H1 (cell line): ENCODE data around the gene ARID5B. TPM values are rescaled to one million over a fixed set of nuclear protein-coding genes. Genes with fewer than 3 reads are reported as not detected.

ENCODE experiments used
- CTCF ChIA-PET: fragments of 300-600 bp; sonication (Branson Sonifier 250); formaldehyde crosslinking; loops from one replicate; lab custom pipeline; 2021; ENCODE audit not compliant: partially characterized antibody; lab: Charles Lee
- POLR2A ChIA-PET: fragments of 300-600 bp; sonication (Branson Sonifier 250); formaldehyde crosslinking; loops from one replicate; lab custom pipeline; 2021; ENCODE audit warnings: inconsistent platforms; ENCODE audit not compliant: partially characterized antibody; lab: Charles Lee
- DNase-seq, 2 experiments: peaks; one replicate each; pipeline versions ENCODE4 v3.0.0 to v3.0.0-alpha.2; 2010 to 2022; ENCODE audit warnings: low spot score in 2 of 2, low read depth in 1 of 2, mixed read lengths in 1 of 2
- FAIRE-seq: peaks from 2 replicates; lab custom pipeline; 2011; peaks lifted over from hg19 to GRCh38; lab: Jason Lieb, UNC
- H2AFZ ChIP-seq: 2 replicates; pipeline ENCODE4 v1.8.1; 2012; ENCODE audit warnings: low read length, inconsistent platforms
- H2AK5ac ChIP-seq: 2 replicates; pipeline ENCODE4 v1.6.1; 2013; ENCODE audit warnings: low read depth, low read length
- H2BK120ac ChIP-seq: replicated peaks from 2 replicates; pipeline ENCODE3; 2013; ENCODE audit warnings: low read depth, low read length, inconsistent platforms
- H2BK12ac ChIP-seq: 2 replicates; pipeline ENCODE4 v1.6.1; 2013; ENCODE audit warnings: low read depth, low read length
- H2BK15ac ChIP-seq: 2 replicates; pipeline ENCODE4 v1.6.1; 2013; ENCODE audit warnings: low read length
- H2BK20ac ChIP-seq: 2 replicates; pipeline ENCODE4 v1.6.1; 2013; ENCODE audit warnings: low read length
- H2BK5ac ChIP-seq: 2 replicates; pipeline ENCODE4 v1.6.1; 2013; ENCODE audit warnings: low read depth, low read length
- H3K14ac ChIP-seq: 2 replicates; pipeline ENCODE4 v1.6.1; 2013; ENCODE audit warnings: inconsistent platforms; ENCODE audit not compliant: insufficient read length
- H3K18ac ChIP-seq: 2 replicates; pipeline ENCODE4 v1.6.1; 2013; ENCODE audit warnings: low read length; ENCODE audit errors: extremely low read depth
- H3K23ac ChIP-seq: 2 replicates; pipeline ENCODE4 v1.6.1; 2013; ENCODE audit warnings: inconsistent platforms; ENCODE audit not compliant: insufficient read length
- H3K23me2 ChIP-seq: 2 replicates; pipeline ENCODE4 v1.6.1; 2013; ENCODE audit warnings: low read depth, low read length
- H3K27ac ChIP-seq: 2 replicates; pipeline ENCODE4 v1.6.1; 2011; ENCODE audit warnings: low read depth, low read length, inconsistent platforms
- H3K27me3 ChIP-seq, 4 experiments: replicated peaks in 1 of 4; 1 replicate in 1 of 4; 2 replicates in 3 of 4; pipeline versions ENCODE4 v1.6.1 to v1.8.1; 2011 to 2013; ENCODE audit warnings: low read length in 3 of 4, mild to moderate bottlenecking in 3 of 4, inconsistent platforms in 2 of 4, mixed read lengths in 2 of 4, moderate library complexity in 1 of 4; ENCODE audit not compliant: control insufficient read depth in 3 of 4, insufficient read depth in 3 of 4; ENCODE audit errors: extremely low read depth in 1 of 4
- H3K36me3 ChIP-seq, 4 experiments: 2 replicates each; pipeline versions ENCODE4 v1.6.1 to v1.8.1; 2011 to 2013; ENCODE audit warnings: mild to moderate bottlenecking in 4 of 4, low read length in 3 of 4, moderate library complexity in 2 of 4, control low read depth in 1 of 4, inconsistent platforms in 1 of 4; ENCODE audit not compliant: insufficient read depth in 4 of 4, control insufficient read depth in 2 of 4
- H3K4ac ChIP-seq: replicated peaks from 2 replicates; pipeline ENCODE3; 2013; ENCODE audit warnings: low read length, low read depth, mixed read lengths, inconsistent platforms; ENCODE audit not compliant: insufficient read length
- H3K4me1 ChIP-seq, 4 experiments: replicated peaks in 1 of 4; 1 replicate in 1 of 4; 2 replicates in 3 of 4; pipeline versions ENCODE4 v1.6.1 to v1.8.1; 2011 to 2013; ENCODE audit warnings: low read length in 3 of 4, inconsistent platforms in 2 of 4, mixed read lengths in 1 of 4; ENCODE audit not compliant: insufficient read depth in 4 of 4, control insufficient read depth in 3 of 4
- H3K4me2 ChIP-seq, 2 experiments: 2 replicates each; pipeline versions ENCODE4 v1.6.1 to v1.8.1; 2011 to 2013; ENCODE audit warnings: low read depth in 2 of 2, low read length in 2 of 2, control low read depth in 1 of 2, inconsistent platforms in 1 of 2, mild to moderate bottlenecking in 1 of 2; ENCODE audit not compliant: insufficient read depth in 1 of 2
- H3K4me3 ChIP-seq, 4 experiments: fragments of 200-600, 300-600 bp in 1 of 4; sonication (generic), shearing (Covaris generic), sonication (Bioruptor Twin) in 1 of 4; 2 replicates each; pipeline versions ENCODE4 v1.5.1 to v1.8.1; 2011 to 2016; ENCODE audit warnings: low read length in 4 of 4, low read depth in 3 of 4, control low read depth in 2 of 4, inconsistent platforms in 2 of 4, mild to moderate bottlenecking in 2 of 4, mixed read lengths in 1 of 4, moderate library complexity in 1 of 4; ENCODE audit not compliant: insufficient read depth in 2 of 4; ENCODE audit errors: extremely low read depth in 1 of 4
- H3K56ac ChIP-seq: replicated peaks from 2 replicates; pipeline ENCODE3; 2013; ENCODE audit warnings: low read depth, mild to moderate bottlenecking, mixed read lengths, low read length, inconsistent platforms; ENCODE audit not compliant: insufficient read length
- H3K79me1 ChIP-seq: 2 replicates; pipeline ENCODE4 v1.6.1; 2013; ENCODE audit warnings: low read depth, low read length, control low read depth
- H3K79me2 ChIP-seq, 2 experiments: 2 replicates each; pipeline versions ENCODE4 v1.6.1 to v1.8.1; 2012 to 2013; ENCODE audit warnings: low read length in 2 of 2, mild to moderate bottlenecking in 2 of 2, inconsistent platforms in 1 of 2; ENCODE audit not compliant: insufficient read depth in 2 of 2, control insufficient read depth in 1 of 2
- H3K9ac ChIP-seq, 4 experiments: replicated peaks in 1 of 4; 1 replicate in 1 of 4; 2 replicates in 3 of 4; pipeline versions ENCODE4 v1.6.1 to v1.8.1; 2011 to 2013; ENCODE audit warnings: low read depth in 3 of 4, low read length in 3 of 4, control low read depth in 2 of 4, mild to moderate bottlenecking in 2 of 4, moderate library complexity in 2 of 4, inconsistent platforms in 1 of 4; ENCODE audit errors: extremely low read depth in 1 of 4
- H3K9me3 ChIP-seq, 2 experiments: 2 replicates each; pipeline versions ENCODE4 v1.6.1 to v1.8.1; 2012 to 2013; ENCODE audit warnings: mild to moderate bottlenecking in 2 of 2, moderate library complexity in 2 of 2, control low read depth in 1 of 2, inconsistent platforms in 1 of 2, low read depth in 1 of 2, low read length in 1 of 2, mixed read lengths in 1 of 2; ENCODE audit not compliant: insufficient read depth in 2 of 2
- H4K20me1 ChIP-seq, 2 experiments: replicated peaks in 1 of 2; 2 replicates each; pipeline versions ENCODE3 to v1.8.1; 2011 to 2013; ENCODE audit warnings: inconsistent platforms in 2 of 2, low read length in 2 of 2, mild to moderate bottlenecking in 1 of 2; ENCODE audit not compliant: insufficient read depth in 2 of 2, control insufficient read depth in 1 of 2
- H4K5ac ChIP-seq: 2 replicates; pipeline ENCODE4 v1.6.1; 2013; ENCODE audit warnings: low read length, low read depth, mixed read lengths, inconsistent platforms; ENCODE audit not compliant: insufficient read length
- H4K8ac ChIP-seq: 2 replicates; pipeline ENCODE4 v1.8.0; 2013; ENCODE audit warnings: mild to moderate bottlenecking, moderate library complexity, low read length, inconsistent platforms; ENCODE audit not compliant: insufficient read depth; ENCODE audit errors: extremely low read depth
- H4K91ac ChIP-seq: replicated peaks from 2 replicates; pipeline ENCODE3; 2013; ENCODE audit warnings: low read length, mixed read lengths, inconsistent platforms; ENCODE audit not compliant: insufficient read length
- ATF3 ChIP-seq: IDR thresholded peaks from 2 replicates; pipeline ENCODE4 v1.6.1; 2011; ENCODE audit warnings: low read depth, mild to moderate bottlenecking, low read length; ENCODE audit not compliant: insufficient read depth
- BCL11A ChIP-seq, 2 experiments: IDR thresholded peaks; one replicate each; pipeline ENCODE4 v1.6.1; 2011; ENCODE audit warnings: low read depth in 2 of 2, low read length in 2 of 2, mild to moderate bottlenecking in 2 of 2
- CBX5 ChIP-seq: fragments of 300-800, 300-1000 bp; sonication (generic); IDR thresholded peaks from 2 replicates; pipeline ENCODE4 v1.7.1; 2016; ENCODE audit warnings: antibody characterized with exemption, low read length, low read depth
- CEBPB ChIP-seq: IDR thresholded peaks from 2 replicates; pipeline ENCODE4 v1.6.1; 2012; ENCODE audit warnings: low read depth, low read length
- KDM4A ChIP-seq: IDR thresholded peaks from one replicate; pipeline ENCODE4 v1.7.1; 2012; ENCODE audit warnings: low read depth, mild to moderate bottlenecking, moderate library complexity, low read length, inconsistent platforms; ENCODE audit not compliant: severe bottlenecking
- RBBP5 ChIP-seq: IDR thresholded peaks from 2 replicates; pipeline ENCODE4 v1.7.1; 2012; ENCODE audit warnings: low read depth, mild to moderate bottlenecking, inconsistent platforms, low read length, moderate library complexity, borderline replicate concordance
- RNF2 ChIP-seq: fragments of 200-900, 300-1000 bp; sonication (generic); IDR thresholded peaks from 2 replicates; pipeline ENCODE4 v1.7.1; 2016; ENCODE audit warnings: borderline replicate concordance, low read depth, mild to moderate bottlenecking, antibody characterized with exemption, low read length; ENCODE audit not compliant: poor library complexity, severe bottlenecking; ENCODE audit errors: missing control alignments
- SIN3A ChIP-seq, 2 experiments: IDR thresholded peaks in 1 of 2; conservative IDR thresholded peaks in 1 of 2; 2 replicates each; pipeline ENCODE4 v1.6.1; 2011 to 2012; ENCODE audit warnings: low read length in 2 of 2, improper control_type of control experiment in 1 of 2, low read depth in 1 of 2, mild to moderate bottlenecking in 1 of 2
- SP1 ChIP-seq: IDR thresholded peaks from 2 replicates; pipeline ENCODE4 v1.6.1; 2011; ENCODE audit warnings: low read depth, low read length
- SP2 ChIP-seq: IDR thresholded peaks from 2 replicates; pipeline ENCODE4 v1.6.1; 2012; ENCODE audit warnings: mild to moderate bottlenecking, low read length, inconsistent platforms
- TAF7 ChIP-seq: optimal IDR thresholded peaks from 2 replicates; pipeline ENCODE3; 2011; ENCODE audit warnings: low read depth, mild to moderate bottlenecking, inconsistent platforms, low read length, moderate library complexity, borderline replicate concordance
- YY1 ChIP-seq: IDR thresholded peaks from 2 replicates; pipeline ENCODE4 v1.6.1; 2011; ENCODE audit warnings: low read depth, mild to moderate bottlenecking, low read length
- polyA plus RNA-seq, 7 experiments: library from polyadenylated mRNA; depleted of rRNA in 3 of 7; stranded (reverse) in 5 of 7; unstranded in 2 of 7; fragments of >200 nt in 5 of 7; fragments of 200-250 nt in 2 of 7; gene quantifications; 1 replicate in 5 of 7; 2 replicates in 1 of 7; 4 replicates in 1 of 7; pipeline versions ENCODE4 v1.2.1 to v1.2.3, GENCODE V29; 2011 to 2013; ENCODE audit warnings: missing spikeins in 2 of 7, mixed read lengths in 2 of 7
- total RNA-seq: library from RNA; stranded (reverse); fragmentation: NEBNext Ultra II Directional; extraction: Animal tissue kit (Norgen Biotek cat#: 25700); gene quantifications from 2 replicates; pipeline ENCODE4 v1.2.1, GENCODE V29; 2021

Gene ARID5B
- total and polyA plus RNA-seq, 2 of the 8 experiments (the other 6 are each of a cell fraction or from before 2014, with no cell fraction given): 0.21 to 1.1 TPM

- no peak for TF ChIP-seq CEBPB
Measured at GRCh38 chr10:61990761-61991135, 89.2 kb downstream of the ARID5B start (continued).

- peaks cover 4% of the 10 kb centered on the region; the same call in 1 of the 2 replicates for H3K23me2 ChIP-seq
- DNase-seq (no peak), FAIRE-seq (no peak)
- no peak overlapping the region for H4K5ac ChIP-seq
- H2BK15ac ChIP-seq: no peak overlapping the region
- ChIA-PET CTCF (interaction anchor here (0.7 kb wide), 1 partner anchor 132 kb away, joined by 3 read pairs; no protein-coding TSS in a partner anchor), POLR2A (interaction anchor here (0.8 kb wide), 1 partner anchor 85 kb away, joined by 4 read pairs; no protein-coding TSS in a partner anchor)
- H3K4me3 ChIP-seq: no peak overlapping the region
- H3K14ac ChIP-seq: no peak overlapping the region
- H4K8ac ChIP-seq: no peak overlapping the region
- H3K4ac ChIP-seq: no peak overlapping the region
- peaks cover 5 to 23% (median 11%) of the 10 kb centered on the region in 4 experiments; a peak in 6 of 7 replicates for H3K4me1 ChIP-seq
- no peaks in the 10 kb centered on the region for H4K20me1 ChIP-seq
- no peaks in the 10 kb centered on the region for H3K9me3 ChIP-seq
- no peaks in the 10 kb centered on the region for H3K36me3 ChIP-seq
- no peak overlapping the region for H3K9ac ChIP-seq
- H3K79me1 ChIP-seq: no peaks in the 10 kb centered on the region
- H4K91ac ChIP-seq: no peak overlapping the region
- H3K27ac ChIP-seq: no peak overlapping the region
- H3K79me2 ChIP-seq: no peaks in the 10 kb centered on the region
- H2BK12ac ChIP-seq: no peak overlapping the region
- no peak overlapping the region for H2AK5ac ChIP-seq
- no peak overlapping the region for H3K18ac ChIP-seq
- H3K4me2 ChIP-seq: no peak overlapping the region
- no peaks in the 10 kb centered on the region for H3K27me3 ChIP-seq
- no peak overlapping the region for H2BK5ac ChIP-seq
- no peak overlapping the region for H3K23ac ChIP-seq
- no peak overlapping the region for H2BK120ac ChIP-seq
- H2AFZ ChIP-seq: no peak overlapping the region
- no peak overlapping the region for H2BK20ac ChIP-seq
- H3K56ac ChIP-seq: no peak overlapping the region
- no peak for TF ChIP-seq ATF3
- TF ChIP-seq SP1: no peak
- TF ChIP-seq RNF2: no peak
- TF ChIP-seq SP2: no peak
- TF ChIP-seq TAF7: no peak
- TF ChIP-seq SIN3A (conservative IDR thresholded peaks at IDR 0.05 in 1 of 2, IDR thresholded peaks at IDR 0.05 in 1 of 2; ENCODE audit: low read depth in 1 of 2, low read length in 2 of 2): no peak
- TF ChIP-seq YY1: no peak
- no peak for TF ChIP-seq BCL11A (IDR thresholded peaks at IDR 0.05; ENCODE audit: low read depth in 2 of 2, low read length in 2 of 2)
- TF ChIP-seq CBX5: no peak
- no peak for TF ChIP-seq KDM4A
- TF ChIP-seq RBBP5: no peak
Measured at GRCh38 chr10:61991166-61991565, 89.7 kb downstream of the ARID5B start.
